Panc1 (cell line): ENCODE measurements around the gene PDE9A. TPM values are rescaled to one million over a fixed set of nuclear protein-coding genes. Genes with fewer than 3 reads are reported as not detected.

ENCODE experiments used
- ATAC-seq: fragments of 200-7000 bp; cut with Tn5 transposase; 2 replicates; pipeline ENCODE4 v1.9.1; 2020; ENCODE audit warnings: mild to moderate bottlenecking, moderate library complexity
- BruUV-seq: library from RNA; stranded (reverse); fragments of 400-500 nt; replicated peaks from 2 replicates; lab custom pipeline; 2021; lab: Mats Ljungman, UMichigan
- CTCF ChIA-PET: fragments of 300-600 bp; sonication (Branson Sonifier 250); formaldehyde crosslinking; loops from one replicate; lab custom pipeline; 2022; ENCODE audit warnings: antibody characterized with exemption; lab: Charles Lee
- POLR2A ChIA-PET: fragments of 300-600 bp; sonication (Branson Sonifier 250); formaldehyde crosslinking; loops from one replicate; lab custom pipeline; 2022; ENCODE audit warnings: antibody characterized with exemption; lab: Charles Lee
- DNase-seq: peaks from one replicate; pipeline ENCODE4 v3.0.0-alpha.2; 2010; ENCODE audit warnings: low read depth, low spot score
- H3K27ac ChIP-seq: 2 replicates; pipeline ENCODE4 v1.5.1; 2011; ENCODE audit warnings: mild to moderate bottlenecking, low read length, inconsistent platforms
- H3K27me3 ChIP-seq: fragments of 200-500 bp; sonication (Bioruptor generic); 2 replicates; pipeline ENCODE4 v1.6.0; 2014; ENCODE audit warnings: low read length, inconsistent platforms; ENCODE audit not compliant: control insufficient read depth, insufficient read depth
- H3K36me3 ChIP-seq: fragments of 200-500 bp; sonication (Bioruptor generic); 2 replicates; pipeline ENCODE4 v1.5.1; 2014; ENCODE audit warnings: inconsistent platforms, mild to moderate bottlenecking, low read length, moderate library complexity; ENCODE audit not compliant: control insufficient read depth, insufficient read depth
- H3K4me1 ChIP-seq: 2 replicates; pipeline ENCODE4 v1.5.1; 2011; ENCODE audit warnings: inconsistent platforms, mild to moderate bottlenecking, low read length, moderate library complexity; ENCODE audit not compliant: control insufficient read depth, insufficient read depth
- H3K4me3 ChIP-seq, 2 experiments: 2 replicates each; pipeline ENCODE4 v1.5.1; 2011 to 2012; ENCODE audit warnings: low read depth in 2 of 2, low read length in 2 of 2, mild to moderate bottlenecking in 2 of 2, inconsistent platforms in 1 of 2, moderate library complexity in 1 of 2
- H3K9me3 ChIP-seq: fragments of 200-500 bp; sonication (Bioruptor generic); 2 replicates; pipeline ENCODE4 v1.5.1; 2014; ENCODE audit warnings: low read depth, mild to moderate bottlenecking, inconsistent platforms, low read length, moderate library complexity; ENCODE audit not compliant: control insufficient read depth, insufficient read depth
- POLR2AphosphoS5 ChIP-seq: IDR thresholded peaks from 2 replicates; pipeline ENCODE4 v1.6.1; 2012; ENCODE audit warnings: mild to moderate bottlenecking, low read depth, low read length, moderate library complexity
- SIN3A ChIP-seq: IDR thresholded peaks from 2 replicates; pipeline ENCODE4 v1.6.1; 2012; ENCODE audit warnings: low read depth, mild to moderate bottlenecking, low read length, moderate library complexity, borderline replicate concordance; ENCODE audit not compliant: insufficient read depth
- TCF7L2 ChIP-seq: IDR thresholded peaks from 2 replicates; pipeline ENCODE4 v1.6.1; 2011; ENCODE audit warnings: mild to moderate bottlenecking, low read depth, low read length, inconsistent platforms
- in situ Hi-C: cut with HindIII; loops from 2 replicates; pipeline ENCODE4 v1.10.0; 2016; ENCODE audit warnings: low sequenced_read_pairs, low pct_unique_long_range_greater_than_20kb
- intact Hi-C: fragments of 100-400 bp; cut with micrococcal nuclease; formaldehyde crosslinking; loops from one replicate; pipeline ENCODE4 v1.10.0; 2022; ENCODE audit not compliant: unreplicated experiment
- total RNA-seq: library from RNA; stranded (reverse); gene quantifications from one replicate; pipeline ENCODE4 v1.2.1, GENCODE V29; 2021; ENCODE audit not compliant: unreplicated experiment
- TF ChIP-seq, protein P1 (sequence below): fragments of 450-650 bp; IDR thresholded peaks from 2 replicates; pipeline ENCODE4 v1.5.1; 2017; ENCODE audit warnings: mild to moderate bottlenecking
- TF ChIP-seq, protein P2 (sequence below), 2 experiments: IDR thresholded peaks; 2 replicates each; pipeline ENCODE4 v1.6.1; 2011 to 2012; ENCODE audit warnings: low read depth in 2 of 2, control low read depth in 1 of 2, low read length in 1 of 2, mild to moderate bottlenecking in 1 of 2, moderate library complexity in 1 of 2; ENCODE audit not compliant: insufficient read depth in 1 of 2

The PDE9A gene
- total RNA-seq, 1 experiment from 2014 or later: 0.72 TPM

DNA sequence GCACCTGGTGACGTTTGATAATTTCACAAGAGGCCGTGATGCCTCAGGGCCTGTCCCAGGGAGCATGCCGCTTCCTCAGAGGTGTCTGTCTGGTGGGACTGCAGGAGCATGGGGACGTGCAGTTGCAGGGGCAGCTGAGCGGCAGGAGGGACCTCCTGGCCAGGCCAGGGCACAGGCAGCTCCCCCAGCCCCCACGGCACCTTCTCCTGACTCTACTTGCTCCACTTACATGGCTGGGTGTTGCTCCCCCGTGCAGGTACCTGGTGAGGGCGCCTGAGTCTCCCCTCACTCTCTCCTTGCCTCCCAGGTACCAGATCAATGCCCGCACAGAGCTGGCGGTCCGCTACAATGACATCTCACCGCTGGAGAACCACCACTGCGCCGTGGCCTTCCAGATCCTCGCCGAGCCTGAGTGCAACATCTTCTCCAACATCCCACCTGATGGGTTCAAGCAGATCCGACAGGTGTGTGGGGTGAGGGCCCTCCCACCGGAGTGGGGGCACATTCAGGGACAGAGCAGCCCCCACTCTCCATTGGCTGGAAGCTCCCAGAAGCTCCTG lies 108.4 kb downstream of the PDE9A start:
- no peak overlapping the region for H3K27ac ChIP-seq
- DNase-seq (no peak), ATAC-seq (no peak)
- ChIA-PET CTCF (no interaction called here), POLR2A (no interaction called here)
- in situ Hi-C loops (no loop called here), intact Hi-C loops (no loop called here)
- no peak for TF ChIP-seq POLR2AphosphoS5
- no peaks in the 10 kb centered on the region for H3K4me1 ChIP-seq
- H3K36me3 ChIP-seq: no peaks in the 10 kb centered on the region
- no TSS peak for BruUV-seq
- H3K9me3 ChIP-seq: no peaks in the 10 kb centered on the region
- no peaks in the 10 kb centered on the region; the same call in 1 of the 2 replicates for H3K27me3 ChIP-seq
- no peak overlapping the region for H3K4me3 ChIP-seq

DNA sequence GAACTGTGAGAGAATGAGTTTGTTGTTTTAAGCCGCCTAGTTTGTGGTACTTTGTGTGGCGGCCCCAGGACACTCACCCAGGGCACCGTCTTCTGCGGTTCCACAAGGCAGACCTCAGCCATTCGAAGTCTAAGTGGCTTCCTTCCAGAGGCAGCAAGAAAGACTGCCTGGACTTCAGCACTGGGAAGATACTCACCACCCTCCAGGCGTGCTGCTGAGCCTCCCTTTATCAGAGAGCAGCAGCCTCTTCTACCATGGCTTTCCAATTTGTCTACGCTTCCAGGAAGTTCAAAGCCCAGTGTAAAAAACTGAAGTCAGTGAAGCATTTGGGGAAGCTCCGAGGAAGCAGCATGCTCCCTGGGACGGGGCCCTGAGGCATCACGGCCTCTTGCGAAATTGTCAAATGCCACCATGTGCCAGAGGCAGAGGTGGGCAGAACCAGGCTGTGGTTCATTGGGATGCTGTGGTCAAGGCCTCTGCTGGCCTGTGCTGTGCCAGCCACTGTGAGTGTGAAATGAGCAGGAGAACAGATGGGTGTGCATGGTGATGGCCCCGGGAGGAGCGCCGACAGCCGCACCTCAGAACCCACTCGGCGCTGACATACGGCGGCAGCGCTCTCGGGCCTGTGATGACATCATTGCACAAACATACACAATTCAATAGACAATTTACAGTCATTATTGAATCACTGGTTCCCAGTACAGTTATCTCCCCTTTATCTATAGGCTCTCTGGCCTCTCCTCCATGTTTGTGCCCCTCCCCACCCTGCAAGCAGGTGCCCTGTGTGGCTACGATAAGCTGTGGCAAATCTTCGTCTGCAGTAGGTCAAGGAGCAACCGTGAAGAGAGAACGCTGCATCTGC lies 110.4 kb downstream of the PDE9A start:
- CTCF ChIA-PET: no interaction called here
- ATAC-seq: no peak
- Histone ChIP-seq H3K27me3 (no peaks in the 10 kb centered on the region; the same call in 1 of the 2 replicates), H3K36me3 (no peaks in the 10 kb centered on the region), H3K4me1 (no peaks in the 10 kb centered on the region), H3K4me3 (no peak overlapping the region), H3K9me3 (no peaks in the 10 kb centered on the region), H3K27ac (no peak overlapping the region)
- DNase-seq: no peak
- in situ Hi-C loops (no loop called here), intact Hi-C loops (no loop called here)
- POLR2A ChIA-PET: no interaction called here
- TF ChIP-seq, protein P1, sequence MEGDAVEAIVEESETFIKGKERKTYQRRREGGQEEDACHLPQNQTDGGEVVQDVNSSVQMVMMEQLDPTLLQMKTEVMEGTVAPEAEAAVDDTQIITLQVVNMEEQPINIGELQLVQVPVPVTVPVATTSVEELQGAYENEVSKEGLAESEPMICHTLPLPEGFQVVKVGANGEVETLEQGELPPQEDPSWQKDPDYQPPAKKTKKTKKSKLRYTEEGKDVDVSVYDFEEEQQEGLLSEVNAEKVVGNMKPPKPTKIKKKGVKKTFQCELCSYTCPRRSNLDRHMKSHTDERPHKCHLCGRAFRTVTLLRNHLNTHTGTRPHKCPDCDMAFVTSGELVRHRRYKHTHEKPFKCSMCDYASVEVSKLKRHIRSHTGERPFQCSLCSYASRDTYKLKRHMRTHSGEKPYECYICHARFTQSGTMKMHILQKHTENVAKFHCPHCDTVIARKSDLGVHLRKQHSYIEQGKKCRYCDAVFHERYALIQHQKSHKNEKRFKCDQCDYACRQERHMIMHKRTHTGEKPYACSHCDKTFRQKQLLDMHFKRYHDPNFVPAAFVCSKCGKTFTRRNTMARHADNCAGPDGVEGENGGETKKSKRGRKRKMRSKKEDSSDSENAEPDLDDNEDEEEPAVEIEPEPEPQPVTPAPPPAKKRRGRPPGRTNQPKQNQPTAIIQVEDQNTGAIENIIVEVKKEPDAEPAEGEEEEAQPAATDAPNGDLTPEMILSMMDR: no peak
- TF ChIP-seq, protein P2, sequence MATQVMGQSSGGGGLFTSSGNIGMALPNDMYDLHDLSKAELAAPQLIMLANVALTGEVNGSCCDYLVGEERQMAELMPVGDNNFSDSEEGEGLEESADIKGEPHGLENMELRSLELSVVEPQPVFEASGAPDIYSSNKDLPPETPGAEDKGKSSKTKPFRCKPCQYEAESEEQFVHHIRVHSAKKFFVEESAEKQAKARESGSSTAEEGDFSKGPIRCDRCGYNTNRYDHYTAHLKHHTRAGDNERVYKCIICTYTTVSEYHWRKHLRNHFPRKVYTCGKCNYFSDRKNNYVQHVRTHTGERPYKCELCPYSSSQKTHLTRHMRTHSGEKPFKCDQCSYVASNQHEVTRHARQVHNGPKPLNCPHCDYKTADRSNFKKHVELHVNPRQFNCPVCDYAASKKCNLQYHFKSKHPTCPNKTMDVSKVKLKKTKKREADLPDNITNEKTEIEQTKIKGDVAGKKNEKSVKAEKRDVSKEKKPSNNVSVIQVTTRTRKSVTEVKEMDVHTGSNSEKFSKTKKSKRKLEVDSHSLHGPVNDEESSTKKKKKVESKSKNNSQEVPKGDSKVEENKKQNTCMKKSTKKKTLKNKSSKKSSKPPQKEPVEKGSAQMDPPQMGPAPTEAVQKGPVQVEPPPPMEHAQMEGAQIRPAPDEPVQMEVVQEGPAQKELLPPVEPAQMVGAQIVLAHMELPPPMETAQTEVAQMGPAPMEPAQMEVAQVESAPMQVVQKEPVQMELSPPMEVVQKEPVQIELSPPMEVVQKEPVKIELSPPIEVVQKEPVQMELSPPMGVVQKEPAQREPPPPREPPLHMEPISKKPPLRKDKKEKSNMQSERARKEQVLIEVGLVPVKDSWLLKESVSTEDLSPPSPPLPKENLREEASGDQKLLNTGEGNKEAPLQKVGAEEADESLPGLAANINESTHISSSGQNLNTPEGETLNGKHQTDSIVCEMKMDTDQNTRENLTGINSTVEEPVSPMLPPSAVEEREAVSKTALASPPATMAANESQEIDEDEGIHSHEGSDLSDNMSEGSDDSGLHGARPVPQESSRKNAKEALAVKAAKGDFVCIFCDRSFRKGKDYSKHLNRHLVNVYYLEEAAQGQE (IDR thresholded peaks at IDR 0.05; ENCODE audit: insufficient read depth in 1 of 2, low read depth in 2 of 2, low read length in 1 of 2): no peak
- no peak for TF ChIP-seq SIN3A
- TF ChIP-seq TCF7L2: no peak
- no peak for TF ChIP-seq POLR2AphosphoS5
- BruUV-seq: no TSS peak

DNA sequence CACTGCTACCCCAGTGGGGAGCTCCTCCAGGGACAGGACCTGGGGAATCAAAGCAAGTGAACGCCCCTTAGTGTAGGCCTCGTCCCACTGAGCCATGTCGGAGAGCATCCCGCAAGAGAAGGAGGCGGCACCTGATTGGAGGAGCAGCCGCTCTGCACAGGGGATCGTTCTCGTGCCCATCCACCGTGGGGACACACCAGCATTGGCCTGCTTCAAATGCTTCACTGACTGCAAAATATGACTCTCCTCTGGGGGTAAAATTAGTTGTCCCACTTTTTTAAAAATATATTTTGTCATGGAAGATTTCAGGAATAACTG lies 111.0 kb downstream of the PDE9A start:
- Histone ChIP-seq H3K27me3 (no peaks in the 10 kb centered on the region; the same call in 1 of the 2 replicates), H3K9me3 (no peaks in the 10 kb centered on the region), H3K4me3 (no peak overlapping the region), H3K4me1 (no peaks in the 10 kb centered on the region), H3K27ac (no peak overlapping the region), H3K36me3 (no peaks in the 10 kb centered on the region)
- TF ChIP-seq SIN3A (no peak), TCF7L2 (no peak), POLR2AphosphoS5 (no peak)
- TF ChIP-seq, protein P1: no peak
- TF ChIP-seq, protein P2 (IDR thresholded peaks at IDR 0.05; ENCODE audit: insufficient read depth in 1 of 2, low read depth in 2 of 2, low read length in 1 of 2): no peak
- ChIA-PET POLR2A (no interaction called here), CTCF (no interaction called here)
- BruUV-seq: no TSS peak
- in situ Hi-C loops (no loop called here), intact Hi-C loops (no loop called here)
- DNase-seq: no peak
- ATAC-seq: no peak
